ENCODE measurements around the gene NAP1L4. TPM values are rescaled to one million over a fixed set of nuclear protein-coding genes. Genes with fewer than 3 reads are reported as not detected.
A peak's percentile ranks its signal among the peaks of the same experiment; 100 is the strongest.

NAP1L4 gene
- polyA plus RNA-seq, 1 donor = 116 TPM

DNA sequence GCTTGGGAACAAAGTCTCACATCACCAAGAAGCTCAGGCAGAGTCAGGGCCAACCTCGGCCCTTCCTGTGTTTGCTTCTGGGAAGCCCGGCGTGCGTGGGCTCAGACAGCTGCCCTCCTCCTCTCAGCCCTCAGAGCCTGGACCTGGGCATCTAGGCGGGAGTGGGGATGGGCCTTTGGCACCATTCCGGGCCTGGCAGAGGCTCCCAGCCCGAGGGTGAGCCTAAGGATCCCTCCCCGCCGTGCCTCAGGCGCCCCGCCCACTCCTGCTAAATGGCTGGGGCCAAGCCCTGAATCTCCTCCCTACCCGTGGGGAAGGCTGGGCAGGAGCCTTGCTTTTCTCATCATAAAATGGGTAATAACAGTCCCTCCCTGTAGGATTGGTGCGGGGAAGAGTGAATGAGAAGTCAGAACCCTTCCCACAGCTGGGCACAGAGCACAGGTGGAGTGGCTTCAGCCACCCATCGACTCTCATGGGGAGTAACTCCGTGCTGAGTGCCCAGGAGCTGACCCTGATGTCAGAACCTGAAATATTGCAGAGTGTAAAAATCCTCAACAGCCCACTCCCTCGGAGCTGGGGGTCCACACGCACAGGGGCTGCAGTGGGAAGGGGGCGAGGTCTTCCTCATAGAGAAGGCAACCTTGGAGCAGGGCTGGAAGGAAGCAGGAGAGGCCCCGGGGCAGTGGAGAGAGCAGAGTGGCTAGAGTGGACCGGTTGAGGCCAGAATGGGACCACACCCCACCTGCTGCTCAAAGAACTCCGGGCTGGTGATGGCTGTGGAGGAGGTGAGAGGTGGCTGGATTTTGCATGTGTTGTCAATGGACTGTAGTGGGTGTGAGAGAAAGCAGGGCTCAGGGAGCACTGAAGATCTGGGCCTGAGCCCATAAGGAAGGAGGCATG is 87.7 kb downstream of the NAP1L4 start:
- no peaks in the 10 kb centered on the region for H3K36me3 ChIP-seq (ENCODE audit: control insufficient read depth, insufficient read depth, low read length)
- H3K27me3 ChIP-seq (ENCODE audit: control insufficient read depth, insufficient read depth, low read length) = peaks cover 10% of the 10 kb centered on the region
- H3K27ac ChIP-seq (ENCODE audit: low read length) = peak overlapping the region; percentile 71
- H3K9me3 ChIP-seq (ENCODE audit: control insufficient read depth, low read depth, low read length) = peaks cover 11% of the 10 kb centered on the region
- peak overlapping the region; percentile 57 for H3K4me3 ChIP-seq (ENCODE audit: low read length)
- H3K4me1 ChIP-seq (ENCODE audit: control insufficient read depth, insufficient read depth, low read length) = peaks cover 37% of the 10 kb centered on the region
- DNase-seq = peak in 1 of 2 donors; percentile 52
- WGBS (ENCODE audit: insufficient coverage, low lambda C conversion rate) = no CpG with 5 or more reads among the region's 21 CpGs

GRCh38 chr11:2903672-2904011 is 88.5 kb downstream of the NAP1L4 start:
- Histone ChIP-seq H3K4me1 (ENCODE audit: control insufficient read depth, insufficient read depth, low read length) (peaks cover 33% of the 10 kb centered on the region), H3K36me3 (ENCODE audit: control insufficient read depth, insufficient read depth, low read length) (no peaks in the 10 kb centered on the region), H3K27ac (ENCODE audit: low read length) (peak overlapping the region; percentile 71), H3K4me3 (ENCODE audit: low read length) (peak overlapping the region; percentile 57), H3K9me3 (ENCODE audit: control insufficient read depth, low read depth, low read length) (peaks cover 11% of the 10 kb centered on the region), H3K27me3 (ENCODE audit: control insufficient read depth, insufficient read depth, low read length) (peaks cover 3% of the 10 kb centered on the region)
- DNase-seq = peak in 1 of 2 donors; percentile 70
- 40% methylated on average over 2 of the region's 7 CpGs for WGBS (ENCODE audit: insufficient coverage, low lambda C conversion rate)

DNA sequence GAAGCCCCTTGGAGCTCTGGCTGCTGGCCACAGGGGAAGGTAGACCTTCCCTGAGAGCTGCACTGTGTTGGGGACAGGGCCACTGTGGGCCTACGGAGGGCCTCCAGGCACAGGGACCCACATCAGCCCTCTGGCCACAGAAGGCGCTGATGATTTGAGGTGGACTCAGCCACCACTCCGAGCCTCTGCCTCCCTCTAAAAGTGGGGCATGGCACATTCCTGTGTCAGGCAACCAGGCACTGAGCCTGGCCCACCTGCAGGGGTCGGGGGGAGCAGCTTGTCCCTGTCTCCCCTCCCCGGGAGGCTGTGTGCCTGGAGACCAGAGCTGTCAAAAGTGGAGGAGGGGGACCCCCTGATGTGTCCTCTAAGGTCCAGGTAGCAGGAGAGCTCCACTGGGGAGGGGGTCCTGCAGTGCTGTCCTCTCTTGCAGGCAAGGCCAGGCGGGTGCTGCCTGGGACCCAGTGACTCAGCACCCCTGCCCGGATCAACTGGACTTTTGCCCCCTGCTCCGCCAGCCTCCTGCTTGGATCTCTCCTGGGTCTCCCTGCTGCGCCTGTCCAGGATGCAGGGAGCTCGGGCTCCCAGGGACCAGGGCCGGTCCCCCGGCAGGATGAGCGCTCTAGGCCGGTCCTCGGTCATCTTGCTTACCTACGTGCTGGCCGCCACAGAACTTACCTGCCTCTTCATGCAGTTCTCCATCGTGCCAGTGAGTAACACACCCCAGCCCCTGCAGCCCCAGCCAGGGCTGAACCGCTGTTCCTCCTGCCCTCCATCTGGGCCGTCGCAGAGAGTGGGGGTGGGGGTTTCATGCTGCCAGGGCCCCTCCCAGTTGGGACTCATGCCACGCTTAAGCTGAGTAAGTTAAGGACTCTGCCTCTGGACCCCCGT is 89.1 kb downstream of the NAP1L4 start:
- Histone ChIP-seq H3K27ac (ENCODE audit: low read length) (peak overlapping the region; percentile 71), H3K27me3 (ENCODE audit: control insufficient read depth, insufficient read depth, low read length) (no peaks in the 10 kb centered on the region), H3K4me1 (ENCODE audit: control insufficient read depth, insufficient read depth, low read length) (peaks cover 30% of the 10 kb centered on the region), H3K9me3 (ENCODE audit: control insufficient read depth, low read depth, low read length) (peaks cover 8% of the 10 kb centered on the region), H3K4me3 (ENCODE audit: low read length) (peak overlapping the region; percentile 57), H3K36me3 (ENCODE audit: control insufficient read depth, insufficient read depth, low read length) (no peaks in the 10 kb centered on the region)
- DNase-seq = peak in 1 of 2 donors; percentile 86
- no CpG with 5 or more reads among the region's 23 CpGs for WGBS (ENCODE audit: insufficient coverage, low lambda C conversion rate)

DNA sequence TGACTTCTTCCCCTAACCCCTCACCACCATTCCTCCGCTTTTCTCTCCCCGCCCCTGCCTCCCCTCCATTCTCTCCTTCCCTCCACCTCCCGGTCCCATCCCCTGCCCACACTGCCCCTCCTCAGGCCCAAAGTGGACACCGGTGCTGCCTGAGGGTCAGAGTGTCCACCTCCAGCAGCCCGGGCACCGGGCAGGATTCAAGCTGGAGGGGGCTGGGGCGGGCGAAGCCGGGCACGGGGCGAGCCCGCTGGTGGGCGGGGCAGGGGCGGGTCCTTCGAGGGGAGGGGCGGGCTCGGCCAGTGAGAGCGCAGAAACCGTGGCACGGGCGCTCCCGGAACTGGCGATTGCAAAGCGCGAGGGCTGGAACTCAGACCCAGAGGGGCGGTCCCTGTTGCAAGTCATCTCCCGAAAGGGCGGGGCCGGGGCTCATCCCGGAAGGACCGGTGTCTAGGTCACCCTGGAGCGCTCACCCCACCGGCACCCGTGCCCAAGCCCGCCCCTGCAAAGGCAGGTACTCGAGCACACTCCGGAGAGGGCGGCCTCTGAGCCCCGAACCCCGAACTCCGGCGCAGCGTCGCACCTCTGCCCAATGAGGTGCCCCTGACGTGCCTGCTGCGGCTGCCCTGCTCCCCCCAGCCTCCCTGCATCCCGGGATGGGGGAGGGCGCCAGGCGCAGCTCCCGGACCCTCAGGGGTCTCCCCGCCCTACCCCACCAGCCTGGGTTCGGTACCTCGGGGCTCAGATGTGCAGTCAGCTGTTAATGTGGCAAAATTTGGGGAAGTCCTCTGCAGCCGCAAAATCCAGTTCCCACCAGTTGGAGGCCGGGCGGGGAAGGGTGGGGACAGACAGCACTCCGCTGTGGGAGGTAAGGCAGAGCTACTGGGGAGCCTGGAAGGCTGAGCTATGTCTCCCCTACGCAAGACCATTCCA is 90.0 kb downstream of the NAP1L4 start:
- DNase-seq = peak; percentile 96
- Histone ChIP-seq H3K4me3 (ENCODE audit: low read length) (peak overlapping the region; percentile 57), H3K27me3 (ENCODE audit: control insufficient read depth, insufficient read depth, low read length) (no peaks in the 10 kb centered on the region), H3K36me3 (ENCODE audit: control insufficient read depth, insufficient read depth, low read length) (no peaks in the 10 kb centered on the region), H3K27ac (ENCODE audit: low read length) (peak overlapping the region; percentile 71), H3K9me3 (ENCODE audit: control insufficient read depth, low read depth, low read length) (peaks cover 7% of the 10 kb centered on the region), H3K4me1 (ENCODE audit: control insufficient read depth, insufficient read depth, low read length) (peaks cover 30% of the 10 kb centered on the region)
- no CpG with 5 or more reads among the region's 58 CpGs for WGBS (ENCODE audit: insufficient coverage, low lambda C conversion rate)

DNA sequence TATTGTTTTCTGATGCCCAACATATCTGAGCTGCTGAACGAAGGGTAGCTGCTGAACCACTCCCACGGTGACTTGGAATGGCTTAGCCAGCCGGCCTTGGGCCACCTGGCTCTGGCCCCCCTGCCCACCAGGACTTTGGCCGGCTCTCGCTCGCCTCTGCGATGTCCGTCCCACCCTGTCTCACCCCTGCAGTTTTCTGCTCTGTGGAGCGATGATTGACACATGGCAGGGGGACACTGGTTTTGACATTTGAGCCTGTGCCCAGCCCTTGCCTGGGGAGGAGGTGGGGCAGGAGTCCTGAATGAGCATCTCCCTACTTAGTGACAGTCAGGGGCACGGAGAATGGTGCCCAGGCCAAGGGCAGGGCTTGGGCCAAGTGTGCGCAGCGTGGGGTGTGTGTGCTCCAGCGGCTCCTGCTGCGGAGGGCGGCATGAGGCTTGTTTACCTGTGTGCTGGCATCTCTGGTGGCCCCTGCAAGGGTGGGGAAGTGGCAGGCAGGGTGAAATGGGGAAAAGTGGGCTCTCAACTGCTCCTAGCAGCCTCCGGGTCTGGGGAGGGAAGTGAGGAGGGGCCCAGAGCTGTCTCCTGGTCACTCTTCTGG is 90.8 kb downstream of the NAP1L4 start:
- no CpG with 5 or more reads among the region's 16 CpGs for WGBS (ENCODE audit: insufficient coverage, low lambda C conversion rate)
- Histone ChIP-seq H3K4me1 (ENCODE audit: control insufficient read depth, insufficient read depth, low read length) (peaks cover 30% of the 10 kb centered on the region), H3K27ac (ENCODE audit: low read length) (no peak overlapping the region), H3K36me3 (ENCODE audit: control insufficient read depth, insufficient read depth, low read length) (no peaks in the 10 kb centered on the region), H3K4me3 (ENCODE audit: low read length) (peak overlapping the region; percentile 57), H3K27me3 (ENCODE audit: control insufficient read depth, insufficient read depth, low read length) (no peaks in the 10 kb centered on the region), H3K9me3 (ENCODE audit: control insufficient read depth, low read depth, low read length) (peaks cover 3% of the 10 kb centered on the region)
- no peak for DNase-seq

DNA sequence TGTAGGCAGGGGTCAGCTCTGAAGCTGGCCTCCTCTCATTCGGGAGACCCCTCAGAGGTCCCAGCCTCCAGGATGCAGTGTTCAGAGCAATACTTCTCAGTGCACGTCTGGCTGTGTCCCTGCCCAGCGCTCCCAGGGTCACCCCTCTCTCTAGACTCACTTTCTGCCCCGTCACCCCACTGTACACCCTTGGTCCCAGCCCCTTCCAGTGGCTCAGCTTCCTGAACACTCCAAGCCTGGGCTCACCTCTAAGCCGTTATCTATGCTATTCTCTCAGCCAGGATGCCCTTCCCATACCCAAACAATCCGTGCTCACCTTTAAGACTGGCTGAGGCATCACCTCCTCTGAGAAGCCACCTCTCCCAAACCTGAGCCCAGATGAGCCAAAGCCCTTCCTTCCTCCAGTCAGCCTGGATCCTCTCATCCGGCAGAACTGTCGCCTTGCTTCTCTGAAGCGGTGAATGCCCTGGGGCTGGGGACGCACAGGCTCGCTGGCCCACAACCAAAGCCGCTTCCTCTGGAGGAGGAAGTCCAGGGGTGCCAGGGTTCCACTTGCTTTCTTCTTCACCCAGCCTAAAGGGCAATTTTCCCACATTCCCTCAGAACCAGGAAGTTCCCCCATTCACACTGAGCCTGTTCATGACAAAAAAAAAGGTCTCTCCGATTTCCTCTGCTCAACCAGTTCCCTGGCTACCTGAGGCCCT is 92.9 kb downstream of the NAP1L4 start:
- Histone ChIP-seq H3K9me3 (ENCODE audit: control insufficient read depth, low read depth, low read length) (peaks cover 3% of the 10 kb centered on the region), H3K4me3 (ENCODE audit: low read length) (no peak overlapping the region), H3K36me3 (ENCODE audit: control insufficient read depth, insufficient read depth, low read length) (no peaks in the 10 kb centered on the region), H3K27ac (ENCODE audit: low read length) (no peak overlapping the region), H3K4me1 (ENCODE audit: control insufficient read depth, insufficient read depth, low read length) (peaks cover 23% of the 10 kb centered on the region), H3K27me3 (ENCODE audit: control insufficient read depth, insufficient read depth, low read length) (no peaks in the 10 kb centered on the region)
- WGBS (ENCODE audit: insufficient coverage, low lambda C conversion rate) = no CpG with 5 or more reads among the region's 13 CpGs
- DNase-seq = no peak

GRCh38 chr11:2898366-2899079 is 93.6 kb downstream of the NAP1L4 start:
- Histone ChIP-seq H3K4me3 (ENCODE audit: low read length) (no peak overlapping the region), H3K9me3 (ENCODE audit: control insufficient read depth, low read depth, low read length) (no peaks in the 10 kb centered on the region)

GRCh38 chr11:2897048-2897447 is 95.1 kb downstream of the NAP1L4 start:
- WGBS (ENCODE audit: insufficient coverage, low lambda C conversion rate) = no CpG with 5 or more reads among the region's 6 CpGs

More at GRCh38 chr11:2898366-2899079, 93.6 kb downstream of the NAP1L4 start:
- DNase-seq = no peak
- WGBS (ENCODE audit: insufficient coverage, low lambda C conversion rate) = no CpG with 5 or more reads among the region's 12 CpGs
- H3K4me1 ChIP-seq (ENCODE audit: control insufficient read depth, insufficient read depth, low read length) = peaks cover 17% of the 10 kb centered on the region
- no peaks in the 10 kb centered on the region for H3K36me3 ChIP-seq (ENCODE audit: control insufficient read depth, insufficient read depth, low read length)
- H3K27ac ChIP-seq (ENCODE audit: low read length) = no peak overlapping the region
- H3K27me3 ChIP-seq (ENCODE audit: control insufficient read depth, insufficient read depth, low read length) = no peaks in the 10 kb centered on the region

DNA sequence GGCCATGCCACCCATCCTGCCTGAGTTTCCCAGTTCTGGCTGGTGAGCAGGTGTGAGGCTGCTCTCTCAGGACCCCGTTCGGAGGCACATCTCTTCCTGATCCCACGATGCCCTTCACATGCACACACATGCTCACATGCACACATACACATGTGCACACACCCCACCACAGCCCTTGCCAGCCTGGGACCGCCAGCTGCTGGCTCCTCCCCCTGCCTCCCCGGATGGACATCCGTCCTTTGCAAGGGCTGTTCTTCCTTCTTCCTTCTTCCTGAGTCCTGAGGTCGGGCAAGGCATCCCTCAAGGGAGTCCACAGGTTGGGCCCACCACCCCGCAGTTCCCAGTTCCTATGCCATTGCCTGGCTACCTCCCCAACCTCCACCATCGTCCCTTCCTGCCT is 96.1 kb downstream of the NAP1L4 start:
- Histone ChIP-seq H3K9me3 (ENCODE audit: control insufficient read depth, low read depth, low read length) (no peaks in the 10 kb centered on the region), H3K4me3 (ENCODE audit: low read length) (no peak overlapping the region), H3K27me3 (ENCODE audit: control insufficient read depth, insufficient read depth, low read length) (no peaks in the 10 kb centered on the region), H3K27ac (ENCODE audit: low read length) (no peak overlapping the region), H3K4me1 (ENCODE audit: control insufficient read depth, insufficient read depth, low read length) (peaks cover 16% of the 10 kb centered on the region), H3K36me3 (ENCODE audit: control insufficient read depth, insufficient read depth, low read length) (no peaks in the 10 kb centered on the region)
- WGBS (ENCODE audit: insufficient coverage, low lambda C conversion rate) = no CpG with 5 or more reads among the region's 9 CpGs
- no peak for DNase-seq

More at GRCh38 chr11:2897048-2897447, 95.1 kb downstream of the NAP1L4 start:
- Histone ChIP-seq H3K27me3 (ENCODE audit: control insufficient read depth, insufficient read depth, low read length) (no peaks in the 10 kb centered on the region), H3K4me3 (ENCODE audit: low read length) (no peak overlapping the region), H3K27ac (ENCODE audit: low read length) (no peak overlapping the region), H3K36me3 (ENCODE audit: control insufficient read depth, insufficient read depth, low read length) (no peaks in the 10 kb centered on the region), H3K9me3 (ENCODE audit: control insufficient read depth, low read depth, low read length) (no peaks in the 10 kb centered on the region), H3K4me1 (ENCODE audit: control insufficient read depth, insufficient read depth, low read length) (peaks cover 11% of the 10 kb centered on the region)
- DNase-seq = no peak
